SKM-1 (cell line): Measurements from ENCODE around the gene CAMK2D.
A peak's percentile ranks its signal among the peaks of the same experiment; 100 is the strongest.

Experiments
- DNase-seq: peaks from one replicate; lab custom pipeline; 2025; ENCODE audit not compliant: unreplicated experiment; lab: John Stamatoyannopoulos, UW

CAMK2D gene

GRCh38 chr4:113610537-113610936 lies 151.0 kb downstream of the CAMK2D start:
- no peak for DNase-seq

DNA sequence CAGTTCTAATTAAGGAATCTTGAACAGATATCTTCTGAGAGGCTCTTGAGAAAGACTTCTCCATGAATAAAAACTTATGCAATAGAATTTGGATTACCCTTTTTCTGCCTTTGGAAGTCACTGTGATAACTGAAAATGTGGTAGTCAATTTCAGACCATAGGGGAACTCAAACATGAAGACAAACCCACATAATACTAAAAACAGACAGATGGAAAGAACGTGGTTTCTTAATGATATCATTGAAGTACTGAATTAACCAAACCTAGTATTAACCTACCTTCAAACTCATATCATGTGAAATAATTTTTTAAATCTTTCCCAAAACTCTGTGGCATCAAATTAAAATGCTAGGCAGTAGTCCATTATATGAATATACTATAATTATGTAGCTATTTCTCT lies 153.5 kb downstream of the CAMK2D start:
- DNase-seq, result no peak

GRCh38 chr4:113607147-113607720 lies 154.3 kb downstream of the CAMK2D start:
- DNase-seq, result no peak

GRCh38 chr4:113604955-113605354 lies 156.6 kb downstream of the CAMK2D start:
- DNase-seq, result no peak

DNA sequence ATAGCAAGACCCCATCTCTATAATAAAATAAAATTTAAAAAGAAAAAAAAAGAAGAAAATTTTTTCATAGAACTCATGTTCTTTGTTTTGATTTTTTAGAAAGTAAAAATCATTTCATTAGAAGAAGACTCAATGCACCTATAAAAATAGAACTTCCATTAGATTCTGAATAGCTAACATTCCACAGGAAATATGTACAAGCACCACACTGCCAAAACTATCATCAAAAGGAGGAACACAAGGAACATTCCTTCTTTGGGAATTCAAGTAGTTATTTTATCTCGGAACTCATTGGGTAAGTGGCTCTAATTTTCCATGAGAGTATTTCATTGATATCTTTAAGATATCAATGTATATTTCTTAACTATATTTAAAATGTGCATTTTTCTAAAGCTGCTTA lies 157.6 kb downstream of the CAMK2D start:
- no peak for DNase-seq

DNA sequence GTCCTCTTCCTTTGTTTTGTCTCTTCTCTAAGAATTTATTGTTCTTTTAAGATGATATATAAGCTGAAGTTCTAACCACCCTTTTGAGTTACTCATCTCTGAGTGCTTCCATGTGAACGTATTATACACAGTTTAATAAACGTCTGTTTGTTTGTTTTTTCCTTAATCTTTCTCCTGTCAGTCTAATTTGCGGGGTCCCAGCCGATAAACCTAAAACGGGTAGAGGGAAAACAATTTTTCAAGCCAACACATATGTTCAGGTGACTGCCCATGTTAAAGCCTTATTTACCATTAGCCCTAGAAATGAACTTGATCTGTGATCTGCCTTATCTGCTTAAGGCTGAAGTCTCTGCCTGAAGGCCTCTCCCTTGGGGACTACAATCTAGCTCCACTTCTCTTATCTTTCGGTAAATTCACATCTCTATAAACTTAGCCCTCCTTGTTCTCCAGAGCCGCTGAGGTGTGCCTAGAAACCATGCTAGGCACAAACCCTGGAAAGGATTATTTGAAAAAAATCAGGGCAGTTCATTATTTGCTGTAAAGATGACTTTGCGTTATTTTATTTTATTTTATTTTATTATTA lies 158.8 kb downstream of the CAMK2D start:
- DNase-seq, result no peak

DNA sequence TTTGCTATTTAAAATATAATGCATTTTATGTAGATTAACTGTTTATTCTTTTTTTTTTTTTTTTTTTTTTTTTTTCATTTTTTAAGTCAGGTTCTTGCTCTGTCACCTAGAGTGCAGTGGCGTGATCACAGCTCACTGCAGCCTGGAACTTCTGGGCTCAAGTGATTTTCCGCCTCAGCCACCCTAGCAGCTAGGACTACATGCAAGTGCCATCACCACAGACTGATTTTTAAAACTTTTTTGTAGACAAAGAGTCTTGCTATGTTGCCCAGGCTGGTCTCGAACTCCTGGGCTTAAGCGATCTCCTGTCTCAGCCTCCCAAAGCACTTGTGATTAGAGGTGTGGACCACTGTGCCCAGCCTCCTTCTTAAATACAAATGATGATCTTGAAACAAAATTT lies 159.9 kb downstream of the CAMK2D start:
- no peak for DNase-seq

DNA sequence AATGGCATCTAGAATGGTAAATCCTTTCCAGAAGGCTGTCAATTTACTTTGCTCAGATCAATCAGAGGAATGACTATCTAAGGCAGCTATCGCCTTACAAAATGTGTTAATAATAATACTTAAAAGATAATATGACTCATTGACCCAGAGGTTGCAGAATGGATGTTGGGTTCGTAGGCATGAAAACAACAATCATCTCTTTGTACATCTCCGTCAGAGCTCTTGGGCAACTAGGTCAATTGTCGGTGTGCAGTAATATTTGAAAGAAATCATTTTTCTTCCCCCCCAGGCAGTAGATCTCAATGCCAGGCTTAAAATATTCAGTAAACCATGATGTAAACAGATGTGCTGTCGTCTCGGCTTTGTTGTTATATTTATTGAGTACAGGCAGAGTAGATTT lies 165.1 kb downstream of the CAMK2D start:
- no peak for DNase-seq

DNA sequence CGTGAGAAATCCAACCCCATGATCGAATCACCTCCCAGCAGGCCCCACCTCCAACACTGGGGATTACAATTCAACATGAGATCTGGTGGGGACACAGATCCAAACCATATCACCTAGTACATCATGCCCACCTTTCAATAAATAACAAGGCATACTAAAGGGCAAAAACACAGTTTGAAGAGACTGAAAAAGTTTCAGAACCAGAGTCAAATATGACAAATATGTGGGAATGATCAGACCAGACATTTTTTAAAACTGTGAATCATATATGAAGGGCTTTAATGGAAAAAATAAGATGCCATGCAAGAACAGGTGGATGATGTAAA lies 167.3 kb downstream of the CAMK2D start:
- DNase-seq, result no peak

- DNase-seq, result no peak
Measured at GRCh38 chr4:113593400-113594230, 167.9 kb downstream of the CAMK2D start.

- DNase-seq, result no peak
Measured at GRCh38 chr4:113591982-113592381, 169.6 kb downstream of the CAMK2D start.

DNA sequence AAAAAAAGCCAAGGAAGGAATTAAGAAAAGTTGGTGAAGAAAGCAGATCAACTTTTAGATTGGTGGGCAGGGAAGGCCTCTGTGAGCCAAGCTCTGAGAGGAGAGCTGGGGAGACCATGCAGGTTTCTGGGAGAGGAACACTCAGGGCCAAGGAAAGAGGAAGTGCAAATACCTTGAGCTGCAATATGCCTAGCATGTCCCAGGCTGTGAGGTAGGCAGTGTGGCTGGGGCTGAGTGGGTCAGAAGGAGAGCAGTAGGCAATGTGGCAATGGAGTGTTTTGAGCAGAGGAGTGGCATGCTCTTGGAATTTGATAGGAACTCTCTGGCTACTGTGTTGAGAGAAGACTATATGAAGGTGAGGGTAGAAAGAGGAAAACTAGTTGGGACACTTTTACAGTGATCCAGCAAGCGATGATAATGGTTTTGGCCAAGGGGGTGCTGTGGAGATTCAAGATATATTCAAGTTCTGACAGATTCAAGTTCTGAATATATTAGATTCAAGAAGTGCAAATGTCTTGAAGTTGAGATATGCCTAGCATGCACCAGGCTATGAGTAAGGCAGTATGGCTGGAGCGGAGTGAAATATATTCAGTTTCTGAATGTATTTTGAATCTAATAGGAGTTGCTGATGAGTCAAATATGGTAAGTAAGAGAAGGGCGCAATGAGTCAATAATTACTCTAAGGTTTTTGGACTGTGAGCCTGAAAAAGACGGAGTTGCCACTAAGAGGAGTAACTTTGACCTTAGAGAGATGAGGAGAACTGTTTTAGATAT lies 172.5 kb downstream of the CAMK2D start:
- peak; percentile 3 for DNase-seq

GRCh38 chr4:113587640-113588275 lies 173.8 kb downstream of the CAMK2D start:
- DNase-seq, result no peak

- no peak for DNase-seq
Measured at GRCh38 chr4:113587156-113587555, 174.4 kb downstream of the CAMK2D start.

GRCh38 chr4:113586072-113586471 lies 175.5 kb downstream of the CAMK2D start:
- DNase-seq, result no peak

GRCh38 chr4:113584407-113585150 lies 177.0 kb downstream of the CAMK2D start:
- no peak for DNase-seq

DNA sequence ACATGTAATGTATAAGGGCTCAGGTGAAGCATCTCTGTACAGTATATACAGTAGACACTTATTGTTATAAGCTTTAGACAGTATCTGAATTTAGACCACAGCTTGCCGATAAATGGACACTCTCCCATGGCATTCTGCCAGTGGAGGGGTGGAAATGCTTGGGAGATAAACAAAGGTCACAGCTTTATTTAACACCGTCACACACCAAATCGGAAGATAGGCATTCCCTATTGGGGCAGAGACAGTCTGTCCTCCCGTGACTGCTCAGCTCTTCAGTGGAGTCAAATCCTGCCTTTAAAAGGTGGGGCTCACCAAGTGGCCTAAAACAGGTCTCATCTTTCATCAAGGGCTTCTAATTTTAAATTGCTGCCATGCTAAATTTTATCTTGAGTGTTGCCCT lies 178.8 kb downstream of the CAMK2D start:
- DNase-seq, result no peak

GRCh38 chr4:113579360-113579759 lies 182.2 kb downstream of the CAMK2D start:
- DNase-seq, result no peak

- no peak for DNase-seq
Measured at GRCh38 chr4:113576947-113577678, 184.4 kb downstream of the CAMK2D start.

GRCh38 chr4:113575401-113575800 lies 186.1 kb downstream of the CAMK2D start:
- DNase-seq, result no peak
